ENCODE results near the gene MYOM3.

Gene MYOM3

DNA sequence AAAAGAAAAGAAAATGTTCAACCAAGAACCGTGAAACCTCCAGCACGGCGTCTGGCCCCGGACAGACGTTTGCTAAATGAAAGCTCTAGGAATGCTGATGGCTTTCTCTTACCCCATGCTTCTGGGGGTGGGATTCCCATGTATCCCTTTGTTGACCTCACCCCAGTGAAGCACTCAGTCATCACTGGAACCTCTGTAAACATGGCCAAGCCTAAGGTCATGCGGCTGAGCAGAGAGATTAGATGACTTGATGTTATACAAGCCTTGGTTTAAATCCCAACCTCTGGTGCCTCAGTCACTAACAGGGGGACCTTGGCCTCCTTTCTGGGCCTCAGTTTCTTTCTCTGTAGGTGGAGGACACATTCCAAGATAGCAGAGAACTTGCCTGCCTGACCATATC lies 2.8 kb upstream of the MYOM3 start:
- DNase-seq (ENCODE audit: low spot score), result no peak

DNA sequence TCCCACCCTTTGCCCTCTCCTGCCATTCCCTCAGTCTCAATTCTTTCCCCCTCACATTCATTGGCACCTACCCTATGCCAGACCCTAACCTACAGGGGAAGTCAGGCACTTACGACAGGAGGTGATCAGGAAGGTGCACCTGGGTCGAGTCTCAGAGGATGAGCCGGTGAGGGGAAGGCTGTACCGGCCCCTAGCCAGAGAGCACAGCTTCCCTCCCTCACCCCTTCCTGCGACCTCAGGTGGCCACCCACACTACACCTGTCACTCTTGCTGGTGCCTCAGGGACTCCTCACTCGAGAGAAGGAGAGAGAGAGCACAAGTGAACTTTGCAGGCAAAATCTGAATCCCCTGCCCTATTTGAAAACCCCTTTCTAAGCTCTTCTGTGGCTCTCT lies 1.7 kb upstream of the MYOM3 start:
- DNase-seq (ENCODE audit: low spot score), result no peak

DNA sequence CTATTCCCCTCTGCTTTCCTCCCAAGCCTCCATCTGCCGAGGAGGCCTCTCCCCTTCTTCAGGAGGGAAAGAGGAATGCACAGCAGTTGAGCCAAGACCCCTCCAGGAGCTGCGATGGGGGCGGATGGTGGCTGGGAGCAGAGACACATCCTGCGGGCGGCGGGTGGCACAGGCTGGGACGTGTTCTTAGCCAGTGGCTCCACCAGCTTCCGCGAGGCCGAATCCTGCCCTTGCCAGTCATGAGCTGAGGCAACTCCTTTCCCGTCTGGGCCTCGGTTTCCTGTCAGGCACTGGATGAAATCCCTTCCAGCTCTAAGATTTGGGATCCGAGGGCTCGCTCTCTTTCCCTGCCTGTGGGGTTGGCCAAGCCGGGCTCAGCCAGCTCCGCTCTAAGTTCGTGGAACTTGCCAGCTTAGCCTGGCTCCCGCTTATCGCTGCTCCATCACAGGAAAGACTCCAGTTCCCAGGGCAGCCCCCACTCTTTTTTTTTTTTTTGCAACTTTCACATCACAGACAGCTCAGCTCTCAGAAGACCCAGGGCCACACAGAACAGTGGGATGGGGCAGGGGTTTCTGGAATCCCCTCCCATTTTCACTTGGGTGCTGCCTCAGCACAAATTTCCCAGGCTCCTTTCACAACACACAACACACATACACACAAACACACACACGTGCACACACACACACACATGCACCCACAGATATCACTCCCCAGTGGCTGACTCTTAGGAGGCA lies 506 bp downstream of the MYOM3 start:
- peak; percentile 53 for DNase-seq (ENCODE audit: low spot score)

DNA sequence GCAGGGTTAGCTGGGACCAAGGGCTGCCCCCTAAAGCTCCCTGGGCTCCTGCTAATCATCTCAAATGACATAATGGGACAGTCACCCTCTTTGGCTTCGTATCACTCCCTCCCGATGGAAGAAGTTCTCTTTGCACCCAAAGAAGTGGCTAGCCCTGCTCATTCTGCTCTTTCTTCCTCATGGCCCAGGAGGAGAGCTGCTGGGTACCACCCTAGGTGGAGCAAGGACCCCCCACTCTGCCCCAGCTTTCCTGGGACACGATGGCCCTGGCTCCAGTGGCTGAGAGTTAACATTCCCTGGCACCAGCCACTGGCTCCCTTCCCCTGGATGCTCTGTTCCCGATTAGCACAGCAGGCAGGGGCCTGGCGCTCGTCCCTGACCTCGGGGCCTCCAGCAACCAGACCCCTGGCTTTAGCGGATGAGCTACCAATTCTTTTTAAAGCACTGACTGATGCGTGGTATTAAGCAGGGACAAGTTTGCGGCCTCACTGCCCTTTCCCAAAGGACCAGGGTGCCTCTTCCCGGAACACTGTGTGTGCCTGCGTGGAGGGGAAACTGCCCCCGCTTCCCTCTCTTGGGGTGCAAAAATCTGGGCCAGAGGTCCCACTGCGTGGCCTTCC lies 1.2 kb downstream of the MYOM3 start:
- DNase-seq (ENCODE audit: low spot score), result peak; percentile 38

DNA sequence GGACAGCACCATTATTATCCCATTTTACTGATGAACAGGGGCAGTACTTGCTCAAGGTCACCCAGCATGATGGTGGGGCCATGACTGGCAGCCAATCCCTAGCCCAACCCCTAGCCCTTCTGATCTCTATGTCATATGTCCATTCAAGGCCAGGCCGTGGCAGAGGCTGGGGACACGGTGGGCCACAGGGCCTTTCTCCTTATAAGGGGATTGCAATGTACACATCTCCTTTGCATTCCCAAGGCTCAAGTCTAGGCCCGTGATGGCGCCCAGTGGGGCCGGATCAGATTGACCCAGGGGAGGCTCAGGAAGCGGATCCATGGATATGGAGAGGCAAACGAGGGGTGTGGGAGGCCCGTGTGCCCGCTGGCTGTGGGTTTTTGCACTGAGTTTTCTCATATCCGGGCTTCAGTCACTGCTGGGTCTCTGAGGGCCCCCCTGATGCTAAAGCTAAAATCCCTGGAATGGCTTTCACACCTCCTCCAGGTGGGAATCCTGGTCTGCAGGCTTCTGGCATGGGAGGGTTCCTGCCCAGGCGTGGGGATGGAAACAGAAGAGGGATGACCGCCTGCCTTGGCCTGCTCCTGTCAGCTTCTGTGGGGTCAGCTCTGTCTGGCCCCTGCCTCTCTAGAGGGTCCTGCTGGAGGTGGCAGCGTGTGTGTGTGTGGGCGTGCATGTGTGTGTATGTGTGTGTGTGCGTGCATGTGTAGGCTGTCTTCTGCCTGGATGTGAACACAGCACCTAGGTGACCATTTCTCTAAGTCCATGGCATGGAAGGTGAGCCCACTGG lies 2.1 kb downstream of the MYOM3 start:
- no peak for DNase-seq (ENCODE audit: low spot score)

DNA sequence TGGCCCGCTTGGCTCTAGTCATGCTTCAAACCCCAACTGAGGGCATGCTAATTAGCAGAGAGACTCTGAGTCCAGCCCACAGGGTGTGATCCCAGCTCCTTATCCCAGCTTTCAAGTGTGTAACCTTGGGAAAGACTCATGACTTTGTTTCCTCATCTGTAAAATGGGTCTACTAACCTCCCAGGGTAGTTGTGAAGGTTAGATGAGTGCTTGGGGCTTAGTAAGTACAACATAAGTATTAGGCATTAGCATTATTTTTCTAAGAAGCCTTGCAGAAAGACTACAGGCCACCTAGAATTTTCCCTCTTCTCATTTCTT lies 2.8 kb downstream of the MYOM3 start:
- DNase-seq (ENCODE audit: low spot score), result no peak

DNA sequence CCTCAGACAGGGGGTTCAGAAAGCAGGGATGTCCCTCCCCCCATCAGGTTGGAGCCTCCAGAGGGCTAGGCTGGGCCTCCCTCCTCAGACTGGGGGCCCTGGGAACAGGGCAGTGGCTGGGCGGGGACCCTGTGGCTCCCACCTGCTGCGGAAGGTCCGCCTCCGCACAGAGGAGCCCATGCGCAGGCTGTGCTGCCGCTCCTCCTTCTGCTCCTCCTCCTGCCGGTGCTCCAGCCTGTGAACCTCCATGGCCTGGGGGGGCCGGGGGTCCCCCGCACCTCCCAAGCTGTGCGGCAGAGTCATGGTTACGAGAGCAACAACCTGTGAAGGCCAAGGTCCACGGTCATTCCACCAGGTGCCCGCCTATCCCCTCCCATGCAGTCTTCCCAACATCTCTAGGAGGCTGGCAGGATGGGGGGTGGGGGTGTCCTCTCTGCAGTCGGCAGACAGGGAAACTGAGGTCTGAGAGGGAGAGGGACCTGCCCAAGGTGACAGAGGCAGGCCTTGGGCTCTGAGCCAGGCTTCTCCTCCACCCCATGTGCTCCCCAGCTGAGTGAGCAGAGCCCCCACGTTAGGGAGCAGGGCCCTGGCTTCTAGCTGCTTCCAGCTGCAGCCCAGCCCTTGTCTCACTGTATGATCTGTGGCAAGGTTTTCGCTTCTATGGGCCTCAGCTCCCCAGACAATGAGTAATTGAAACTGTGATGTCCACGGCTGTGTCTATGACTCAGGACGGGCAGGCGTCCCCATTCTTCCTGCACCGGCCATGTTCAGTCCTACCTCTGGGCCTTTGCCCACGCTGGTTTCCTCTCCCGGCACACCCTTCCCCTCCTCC lies 3.4 kb downstream of the MYOM3 start:
- DNase-seq (ENCODE audit: low spot score), result peak; percentile 94

DNA sequence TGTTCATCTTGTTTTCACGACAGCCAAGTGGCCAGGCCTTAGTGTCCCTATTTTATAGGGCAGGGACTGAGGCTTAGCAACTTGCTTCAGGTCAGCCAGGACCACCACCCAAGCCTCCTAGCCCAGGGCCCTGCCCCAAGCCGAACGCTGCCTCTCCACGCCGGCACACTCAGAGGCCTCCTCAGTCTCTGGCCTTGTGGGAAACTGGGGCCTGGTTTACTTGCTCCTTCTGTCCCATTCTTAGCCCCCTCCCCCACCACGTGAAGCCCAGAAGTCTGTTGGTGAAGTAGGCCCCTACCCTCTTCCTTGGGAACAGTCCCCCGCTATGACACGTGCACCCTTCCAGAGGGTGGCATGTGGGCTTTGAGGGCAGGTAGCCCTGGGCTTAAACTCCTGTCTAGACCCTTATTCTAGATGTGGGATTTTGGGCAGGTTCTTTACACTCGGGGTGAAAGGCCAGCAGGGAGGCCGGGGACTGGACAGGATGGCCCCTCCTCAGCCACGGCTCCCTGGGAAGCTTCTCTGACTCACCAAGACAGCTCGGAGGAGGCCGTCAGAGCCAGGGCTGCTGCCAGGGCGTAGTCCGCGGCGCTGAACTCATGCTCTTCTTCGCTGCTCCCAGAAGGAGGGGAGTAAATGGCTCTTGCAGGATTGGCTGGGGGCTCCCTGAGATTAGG lies 4.3 kb downstream of the MYOM3 start:
- peak; percentile 45 for DNase-seq (ENCODE audit: low spot score)

DNA sequence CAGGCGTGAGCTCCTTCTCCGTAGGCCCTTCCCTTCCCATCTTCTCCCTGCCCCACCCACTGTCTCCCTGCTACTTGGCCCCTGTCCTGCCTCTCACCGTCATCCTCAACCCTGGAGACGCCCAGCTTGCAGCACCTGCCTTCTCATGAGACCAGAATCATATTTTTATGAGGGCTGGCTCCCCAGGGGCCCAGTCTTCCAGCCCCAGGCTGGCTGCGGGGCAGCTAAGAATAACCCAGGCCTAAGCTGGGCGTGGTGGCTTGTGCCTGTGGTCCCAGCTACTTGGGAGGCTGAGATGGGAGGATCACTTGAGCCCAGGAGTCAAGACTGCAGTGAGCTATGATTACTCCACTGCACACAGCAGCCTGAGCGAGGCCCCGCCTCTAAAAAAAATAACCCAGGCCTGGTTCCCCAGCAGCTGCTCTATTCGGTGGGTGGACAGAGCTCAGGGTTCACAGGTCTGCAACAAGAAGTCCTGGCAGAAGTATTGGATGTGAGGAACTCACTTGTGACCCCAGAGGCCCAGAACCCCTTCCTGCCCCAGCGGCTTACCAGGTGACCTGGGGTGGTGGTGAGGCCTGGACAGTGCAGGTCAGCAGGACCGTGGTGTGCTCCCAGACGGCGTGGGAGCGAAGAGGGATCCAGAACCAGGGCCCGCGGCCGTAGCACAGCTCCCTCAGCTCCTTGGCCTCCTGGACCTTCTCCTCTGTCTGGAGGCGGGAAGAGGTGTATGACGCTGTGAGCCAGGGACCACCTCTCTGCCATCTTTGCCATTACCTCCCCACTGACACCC lies 6.4 kb downstream of the MYOM3 start:
- DNase-seq (ENCODE audit: low spot score), result no peak

DNA sequence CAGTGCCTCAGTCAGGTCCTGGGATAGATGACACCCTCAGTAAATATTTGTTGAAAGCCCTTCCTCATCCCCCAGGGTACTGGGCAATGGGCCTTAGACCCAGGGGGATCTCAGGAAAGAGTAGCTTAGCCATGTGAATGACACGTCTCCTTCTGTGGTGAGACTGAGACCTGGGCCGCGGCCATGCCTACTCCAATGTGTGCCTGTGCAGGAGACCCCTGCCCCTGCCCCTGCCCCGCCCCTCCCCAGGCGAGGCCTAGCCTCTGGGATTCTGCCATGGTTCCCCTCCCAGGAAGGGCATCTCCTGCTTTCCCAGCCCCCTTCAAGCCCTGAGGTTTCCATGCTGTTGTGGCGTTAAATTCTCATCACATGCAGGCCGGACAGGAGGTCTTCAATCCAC lies 7.1 kb downstream of the MYOM3 start:
- DNase-seq (ENCODE audit: low spot score), result no peak

DNA sequence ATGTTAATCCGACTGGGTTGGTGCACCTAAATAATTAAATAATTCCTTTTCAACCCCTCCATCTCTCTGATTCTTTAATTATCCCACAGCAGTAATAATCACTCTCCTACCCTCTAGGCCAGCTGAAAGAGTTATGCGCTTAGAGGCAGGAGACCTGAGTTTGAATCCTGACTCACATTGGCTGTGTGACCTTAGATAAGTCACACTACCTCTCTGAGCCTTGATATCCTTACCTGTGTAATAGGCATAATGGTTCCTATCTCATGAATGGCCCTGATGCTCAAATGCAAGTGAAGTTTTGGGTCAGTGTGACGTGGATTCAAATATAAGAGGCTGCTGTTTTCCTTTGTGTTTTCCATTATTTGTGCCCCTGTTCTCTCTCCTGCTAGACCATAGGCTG lies 8.1 kb downstream of the MYOM3 start:
- DNase-seq (ENCODE audit: low spot score), result no peak

DNA sequence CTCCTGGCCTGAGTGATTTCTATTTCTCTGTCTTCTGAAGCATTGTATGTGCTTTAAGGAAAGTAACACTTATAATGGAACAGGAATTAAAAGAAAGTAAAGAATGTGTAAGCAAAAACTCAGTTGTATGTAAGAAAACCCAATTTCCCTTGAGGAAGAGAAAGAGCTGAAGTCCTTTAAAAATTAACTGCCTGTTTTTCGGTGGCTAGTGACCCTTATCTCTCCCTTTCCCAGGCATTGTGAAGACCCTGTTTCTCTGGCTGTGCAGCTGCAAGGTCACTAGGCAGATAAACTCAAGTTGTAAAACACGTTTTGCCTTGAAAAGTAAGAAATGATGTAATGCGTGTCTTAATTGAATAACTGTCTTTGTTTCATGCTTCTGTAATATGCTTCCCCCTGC lies 8.5 kb downstream of the MYOM3 start:
- no peak for DNase-seq (ENCODE audit: low spot score)

DNA sequence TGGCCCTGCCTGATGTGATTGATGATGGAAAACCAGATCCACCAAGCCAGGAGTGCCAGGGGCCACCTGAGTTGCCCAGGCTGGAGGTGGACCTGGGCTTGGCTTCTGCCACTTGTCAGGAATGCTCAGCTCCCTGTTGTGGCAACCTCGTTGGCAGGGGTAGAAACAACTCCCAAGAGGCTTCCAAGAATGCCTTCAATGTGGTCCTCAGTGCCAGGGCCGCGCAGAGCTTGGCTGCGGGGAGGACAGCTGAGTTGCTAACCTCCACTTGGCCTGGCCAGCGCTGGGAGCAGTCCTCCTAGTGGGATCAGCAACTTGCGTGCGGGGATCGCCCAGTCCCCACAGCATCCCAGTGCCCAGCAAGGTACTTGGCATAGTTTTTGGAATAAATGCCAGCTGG lies 9.0 kb downstream of the MYOM3 start:
- DNase-seq (ENCODE audit: low spot score), result no peak

DNA sequence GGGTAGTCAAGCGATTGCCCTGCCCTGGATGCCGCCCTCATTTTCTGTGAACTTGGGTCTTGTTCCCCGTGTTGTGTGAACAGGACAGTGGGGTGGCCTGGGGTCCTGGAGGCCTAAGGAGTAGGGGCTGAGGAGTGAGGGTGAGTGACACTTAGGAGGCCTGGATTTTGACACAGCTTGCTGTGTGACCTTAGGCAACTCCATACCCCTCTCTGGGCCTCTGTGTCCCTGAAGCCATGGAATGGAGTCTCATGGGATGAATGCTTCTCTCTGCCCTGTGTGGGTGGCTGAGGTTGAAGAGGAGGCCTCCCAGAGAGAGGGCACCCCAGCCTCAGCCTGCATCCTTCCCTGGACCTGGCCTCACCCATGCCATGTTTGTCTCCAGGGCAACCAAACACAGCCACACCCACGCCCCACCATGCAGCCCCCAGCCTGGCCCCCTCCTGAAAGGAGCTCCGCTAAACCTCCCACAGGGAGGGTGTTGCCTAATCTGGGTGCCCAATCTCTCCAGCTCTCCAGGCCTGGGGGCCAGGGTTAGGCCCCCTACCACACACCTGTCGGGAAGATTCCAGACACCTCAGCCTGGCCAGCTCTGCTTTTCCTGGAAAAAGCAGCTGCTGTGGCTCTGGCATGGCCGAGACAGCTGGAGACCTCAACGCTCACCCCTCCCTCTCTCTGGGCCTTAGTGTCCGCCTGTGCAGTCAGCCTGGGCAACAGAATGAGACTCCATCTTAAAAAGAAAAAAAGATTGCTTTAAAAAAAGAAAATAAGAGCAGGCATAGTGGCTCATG lies 9.9 kb downstream of the MYOM3 start:
- DNase-seq (ENCODE audit: low spot score), result no peak

DNA sequence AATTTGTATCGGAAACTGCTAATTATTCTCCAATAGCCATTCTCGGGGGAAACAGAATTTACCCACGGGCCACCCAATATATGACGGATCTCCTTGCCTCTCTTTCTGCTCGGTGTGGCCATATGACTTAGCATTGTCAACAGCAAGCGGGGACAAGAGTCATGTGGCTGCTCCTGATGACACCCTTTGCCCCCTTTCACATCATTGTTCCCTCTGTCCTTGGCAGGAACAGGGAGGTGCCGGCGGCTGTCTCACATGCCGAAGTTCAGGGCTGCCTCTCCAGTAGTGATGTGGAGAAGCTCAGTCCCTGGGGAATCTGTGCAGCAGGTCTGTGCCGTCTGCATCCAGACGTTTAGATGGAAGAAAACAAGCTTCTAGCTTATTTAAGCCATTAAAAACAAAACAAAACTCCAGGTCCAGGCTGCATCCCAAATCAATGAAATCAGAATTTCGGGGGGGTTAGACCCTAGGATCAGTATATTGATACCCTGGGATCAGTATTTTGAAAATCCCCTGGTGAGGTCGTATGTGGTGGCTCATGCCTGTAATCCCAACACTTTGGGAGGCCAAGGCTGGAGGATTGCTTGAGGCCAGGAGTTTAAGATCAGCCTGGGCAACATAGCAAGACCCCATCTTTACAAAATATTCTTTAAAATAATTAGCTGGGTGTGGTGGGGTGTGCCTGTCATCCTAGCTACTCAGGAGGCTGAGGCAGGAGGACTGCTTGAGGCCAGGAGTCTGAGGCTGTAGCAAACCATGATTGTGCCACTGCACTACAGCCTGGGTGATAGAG lies 10.8 kb downstream of the MYOM3 start:
- DNase-seq (ENCODE audit: low spot score), result no peak

DNA sequence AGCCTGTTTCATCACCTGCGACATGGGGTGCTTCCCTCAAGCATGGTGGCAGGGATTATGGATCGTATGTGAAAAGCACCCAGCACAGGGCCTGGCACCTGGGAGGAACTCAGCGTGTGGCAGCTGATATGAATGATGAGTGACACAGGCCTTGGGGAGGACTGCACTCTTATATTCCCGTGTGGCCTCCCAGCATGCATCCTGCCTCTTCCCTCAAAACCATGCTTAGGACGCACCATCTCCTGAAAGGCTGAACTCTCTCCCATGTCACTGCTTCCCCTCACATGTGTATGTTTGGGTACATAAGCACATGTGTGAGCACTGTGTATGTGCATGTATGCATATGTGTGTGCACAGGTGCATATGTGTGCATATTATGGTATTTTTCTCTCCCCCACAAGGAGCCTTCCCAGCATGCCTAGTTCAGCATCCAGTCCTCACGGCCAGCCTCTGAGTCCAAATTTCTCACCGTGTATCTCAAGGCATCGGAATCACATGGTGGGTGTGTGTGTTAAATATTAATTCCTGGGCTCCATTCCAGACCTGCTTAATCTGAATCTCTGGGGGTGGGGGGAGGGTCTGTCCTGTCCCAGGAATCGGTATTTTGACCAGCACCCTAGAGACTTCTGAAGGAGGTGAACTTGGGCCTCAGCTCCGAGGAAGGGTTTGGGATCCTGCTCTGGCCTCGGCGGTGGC lies 12.8 kb downstream of the MYOM3 start:
- no peak for DNase-seq (ENCODE audit: low spot score)

DNA sequence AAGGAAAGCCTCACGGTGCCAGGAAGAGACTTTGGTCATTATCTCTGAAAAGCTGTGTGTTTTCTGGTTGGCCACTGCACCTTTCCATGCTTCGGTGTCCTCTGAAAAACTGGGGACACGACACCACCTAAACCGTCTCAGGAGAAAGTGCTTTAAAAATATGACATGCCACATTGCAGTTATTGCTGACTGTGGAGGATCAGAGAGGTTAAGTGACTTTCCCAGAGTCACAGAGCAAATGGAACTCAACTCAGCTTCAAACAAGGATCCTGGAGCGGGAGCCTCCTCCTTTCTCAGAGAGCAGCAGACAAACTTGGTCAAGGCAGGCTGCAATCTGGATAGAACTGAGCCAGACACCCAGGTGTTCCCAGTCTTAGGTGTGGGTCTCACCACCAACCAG lies 13.8 kb downstream of the MYOM3 start:
- no peak for DNase-seq (ENCODE audit: low spot score)

DNA sequence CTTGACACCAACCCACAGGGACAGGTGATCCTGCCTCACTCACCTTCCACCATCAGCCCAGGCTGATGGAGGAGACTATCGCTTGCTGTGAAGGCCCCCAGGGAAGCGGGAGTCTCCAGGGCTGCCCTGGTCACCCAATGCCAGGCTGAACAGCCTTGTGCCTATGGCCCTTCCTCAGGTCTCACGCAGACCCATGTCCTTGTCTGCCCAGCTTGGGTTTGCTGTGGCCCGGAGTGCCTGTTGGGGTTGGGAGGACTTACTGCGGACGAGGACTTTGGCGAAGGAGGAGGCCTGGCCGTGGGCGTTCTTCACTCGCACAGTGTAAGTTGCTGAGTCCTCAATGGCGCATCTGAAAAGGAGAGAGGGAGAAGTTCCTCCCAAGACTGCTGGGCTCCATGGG lies 14.3 kb downstream of the MYOM3 start:
- DNase-seq (ENCODE audit: low spot score), result no peak

DNA sequence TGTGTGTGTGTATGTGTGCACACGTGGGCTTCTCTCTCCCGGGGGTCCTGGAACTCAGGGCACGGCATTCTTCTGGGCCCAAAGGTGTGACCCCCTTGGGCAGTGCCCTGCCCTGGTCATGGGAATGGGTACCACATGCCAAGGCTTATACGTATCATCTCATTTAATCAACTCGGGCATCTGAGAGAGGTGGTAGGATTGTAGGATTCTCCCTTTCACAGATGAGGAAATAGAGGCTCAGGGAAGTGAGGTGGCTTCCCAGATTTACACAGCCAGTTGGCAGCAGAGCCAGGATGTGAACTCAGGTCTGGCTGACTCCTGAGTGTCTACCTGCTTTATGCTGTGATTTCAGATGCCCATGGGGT lies 15.2 kb downstream of the MYOM3 start:
- DNase-seq (ENCODE audit: low spot score), result no peak
